ENCODE data around the gene SCGB1D1.

SCGB1D1 gene

DNA sequence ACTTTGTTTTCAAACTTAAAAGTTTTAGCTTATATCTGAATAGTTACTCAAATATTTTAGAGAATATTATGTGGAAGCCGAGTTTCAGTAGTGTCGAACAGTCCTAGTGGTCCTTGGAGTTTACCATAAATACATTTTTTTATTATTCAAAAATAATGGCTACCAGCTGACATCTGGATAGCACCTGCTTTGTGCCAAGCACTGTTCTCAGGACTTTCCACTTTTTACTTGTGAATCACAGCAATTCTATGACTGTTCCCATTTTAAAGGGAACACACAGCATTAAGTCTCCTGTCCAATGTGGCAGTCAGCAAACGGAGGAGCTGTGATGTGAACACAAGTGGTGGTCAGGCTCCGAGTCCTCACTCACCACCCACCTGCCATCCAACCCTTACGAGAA, 14.4 kb downstream of the SCGB1D1 start:
- TF ChIP-seq, protein P1, sequence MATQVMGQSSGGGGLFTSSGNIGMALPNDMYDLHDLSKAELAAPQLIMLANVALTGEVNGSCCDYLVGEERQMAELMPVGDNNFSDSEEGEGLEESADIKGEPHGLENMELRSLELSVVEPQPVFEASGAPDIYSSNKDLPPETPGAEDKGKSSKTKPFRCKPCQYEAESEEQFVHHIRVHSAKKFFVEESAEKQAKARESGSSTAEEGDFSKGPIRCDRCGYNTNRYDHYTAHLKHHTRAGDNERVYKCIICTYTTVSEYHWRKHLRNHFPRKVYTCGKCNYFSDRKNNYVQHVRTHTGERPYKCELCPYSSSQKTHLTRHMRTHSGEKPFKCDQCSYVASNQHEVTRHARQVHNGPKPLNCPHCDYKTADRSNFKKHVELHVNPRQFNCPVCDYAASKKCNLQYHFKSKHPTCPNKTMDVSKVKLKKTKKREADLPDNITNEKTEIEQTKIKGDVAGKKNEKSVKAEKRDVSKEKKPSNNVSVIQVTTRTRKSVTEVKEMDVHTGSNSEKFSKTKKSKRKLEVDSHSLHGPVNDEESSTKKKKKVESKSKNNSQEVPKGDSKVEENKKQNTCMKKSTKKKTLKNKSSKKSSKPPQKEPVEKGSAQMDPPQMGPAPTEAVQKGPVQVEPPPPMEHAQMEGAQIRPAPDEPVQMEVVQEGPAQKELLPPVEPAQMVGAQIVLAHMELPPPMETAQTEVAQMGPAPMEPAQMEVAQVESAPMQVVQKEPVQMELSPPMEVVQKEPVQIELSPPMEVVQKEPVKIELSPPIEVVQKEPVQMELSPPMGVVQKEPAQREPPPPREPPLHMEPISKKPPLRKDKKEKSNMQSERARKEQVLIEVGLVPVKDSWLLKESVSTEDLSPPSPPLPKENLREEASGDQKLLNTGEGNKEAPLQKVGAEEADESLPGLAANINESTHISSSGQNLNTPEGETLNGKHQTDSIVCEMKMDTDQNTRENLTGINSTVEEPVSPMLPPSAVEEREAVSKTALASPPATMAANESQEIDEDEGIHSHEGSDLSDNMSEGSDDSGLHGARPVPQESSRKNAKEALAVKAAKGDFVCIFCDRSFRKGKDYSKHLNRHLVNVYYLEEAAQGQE (IDR thresholded peaks at IDR 0.05; ENCODE audit: insufficient read depth in 1 of 2, low read depth in 2 of 2, low read length in 2 of 2) = no peak

DNA sequence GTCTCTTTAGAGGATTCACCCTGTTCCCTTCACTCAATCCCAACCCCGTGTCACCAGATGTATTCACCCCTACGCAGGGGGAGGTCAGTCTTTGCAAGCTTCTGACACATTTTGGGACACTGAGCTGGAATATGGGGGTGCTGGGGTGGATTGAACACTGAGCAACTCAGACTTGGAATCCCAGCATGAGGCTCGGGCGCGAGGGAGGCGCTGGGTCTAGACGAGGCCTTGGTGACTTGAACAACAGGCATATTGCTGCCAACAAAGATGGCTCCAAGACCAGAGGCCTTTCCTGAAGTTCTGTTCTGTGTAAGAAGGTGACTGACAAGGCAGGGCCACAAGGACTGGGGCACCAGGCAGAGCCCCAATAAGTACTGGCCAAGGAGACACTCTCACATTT, 15.4 kb downstream of the SCGB1D1 start:
- TF ChIP-seq, protein P1 (IDR thresholded peaks at IDR 0.05; ENCODE audit: insufficient read depth in 1 of 2, low read depth in 2 of 2, low read length in 2 of 2) = no peak
- TF ChIP-seq FOXP2 (optimal IDR thresholded peaks at IDR 0.05; ENCODE audit: borderline replicate concordance, extremely low read depth, extremely low read length, insufficient read depth) (no peak), TAF1 (IDR thresholded peaks at IDR 0.05; ENCODE audit: borderline replicate concordance, insufficient read depth, low read length) (no peak), SIN3A (IDR thresholded peaks at IDR 0.05; ENCODE audit: borderline replicate concordance, insufficient read depth, low read length) (no peak), POLR2AphosphoS5 (IDR thresholded peaks at IDR 0.05; ENCODE audit: low read depth, low read length) (no peak)

DNA sequence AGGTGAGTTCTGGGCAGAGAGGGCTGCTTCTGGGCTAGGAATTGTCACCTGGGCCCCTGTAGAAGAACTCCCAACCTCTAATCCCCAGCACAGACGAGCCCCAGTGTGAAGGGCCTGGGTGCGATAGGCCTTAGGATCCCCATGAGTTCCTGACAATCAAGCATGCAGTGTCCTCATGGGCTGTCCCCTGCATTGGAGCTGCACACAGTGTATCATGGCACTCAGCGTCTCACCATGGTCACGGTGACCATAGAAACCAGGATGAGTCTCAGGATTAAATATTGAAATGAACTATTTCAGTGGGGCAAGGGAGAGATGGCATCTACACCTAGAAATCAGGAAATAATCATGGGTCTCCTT, 18.7 kb downstream of the SCGB1D1 start:
- TF ChIP-seq SIN3A (IDR thresholded peaks at IDR 0.05; ENCODE audit: borderline replicate concordance, insufficient read depth, low read length) (no peak), TAF1 (IDR thresholded peaks at IDR 0.05; ENCODE audit: borderline replicate concordance, insufficient read depth, low read length) (no peak), POLR2AphosphoS5 (IDR thresholded peaks at IDR 0.05; ENCODE audit: low read depth, low read length) (no peak), FOXP2 (optimal IDR thresholded peaks at IDR 0.05; ENCODE audit: borderline replicate concordance, extremely low read depth, extremely low read length, insufficient read depth) (no peak)
- TF ChIP-seq, protein P1 (IDR thresholded peaks at IDR 0.05; ENCODE audit: insufficient read depth in 1 of 2, low read depth in 2 of 2, low read length in 2 of 2) = no peak

DNA sequence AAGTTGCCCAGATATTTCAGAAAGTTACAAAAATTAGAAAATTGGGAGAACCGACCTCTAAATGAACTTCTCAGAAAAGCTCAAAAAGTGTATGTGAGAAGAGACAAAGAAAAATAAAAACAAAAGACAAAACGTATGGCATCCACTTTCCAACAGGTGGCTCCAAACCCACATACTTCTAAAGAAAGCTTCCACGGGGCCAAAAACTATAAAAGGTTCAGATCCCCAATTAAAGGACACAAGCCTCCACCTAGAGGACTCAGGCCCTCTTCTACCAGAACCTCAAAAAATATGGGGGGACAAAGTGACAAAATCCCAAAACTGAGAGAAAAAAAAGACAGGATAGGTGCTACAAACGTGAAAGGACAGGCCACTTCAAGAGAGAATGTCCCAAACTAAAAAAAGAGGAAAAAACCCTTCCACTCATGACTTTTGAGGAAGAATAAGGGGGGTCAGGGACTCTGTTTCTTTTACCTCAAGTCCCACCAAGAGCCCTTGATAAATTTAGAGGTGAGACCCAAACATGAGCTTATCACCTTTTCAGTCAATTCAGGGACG, 27.3 kb downstream of the SCGB1D1 start:
- TF ChIP-seq, protein P1 (IDR thresholded peaks at IDR 0.05; ENCODE audit: insufficient read depth in 1 of 2, low read depth in 2 of 2, low read length in 2 of 2) = no peak
- TF ChIP-seq POLR2AphosphoS5 (IDR thresholded peaks at IDR 0.05; ENCODE audit: low read depth, low read length) (no peak), SIN3A (IDR thresholded peaks at IDR 0.05; ENCODE audit: borderline replicate concordance, insufficient read depth, low read length) (no peak), TAF1 (IDR thresholded peaks at IDR 0.05; ENCODE audit: borderline replicate concordance, insufficient read depth, low read length) (no peak)

DNA sequence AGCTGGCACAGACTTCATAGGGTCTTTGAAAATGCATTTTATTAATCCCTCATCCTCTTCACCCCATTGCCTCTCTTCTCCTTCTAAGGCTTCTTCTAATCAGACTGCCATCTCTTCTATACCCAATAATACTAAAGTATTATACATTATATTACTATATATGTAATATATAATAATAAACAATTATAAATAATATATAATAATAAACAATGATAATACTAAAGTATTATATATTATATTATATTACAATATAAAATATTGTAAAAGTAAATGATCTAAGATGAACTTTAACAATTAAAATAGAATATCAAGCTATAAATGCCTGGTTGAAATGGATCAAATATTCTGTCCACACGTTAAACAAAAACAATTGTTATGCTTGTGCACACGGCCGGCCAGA, 31.5 kb downstream of the SCGB1D1 start:
- no peak for TF ChIP-seq SIN3A (IDR thresholded peaks at IDR 0.05; ENCODE audit: borderline replicate concordance, insufficient read depth, low read length)
- TF ChIP-seq, protein P1 (IDR thresholded peaks at IDR 0.05; ENCODE audit: insufficient read depth in 1 of 2, low read depth in 2 of 2, low read length in 2 of 2) = no peak
- no peak for TF ChIP-seq FOXP2 (optimal IDR thresholded peaks at IDR 0.05; ENCODE audit: borderline replicate concordance, extremely low read depth, extremely low read length, insufficient read depth)
- TF ChIP-seq POLR2AphosphoS5 (IDR thresholded peaks at IDR 0.05; ENCODE audit: low read depth, low read length) = no peak
- no peak for TF ChIP-seq TAF1 (IDR thresholded peaks at IDR 0.05; ENCODE audit: borderline replicate concordance, insufficient read depth, low read length)

All from PFSK-1 (cell line).